SW480 (cell line): Measurements from ENCODE around the gene PGAM2.
A peak's percentile ranks its signal among the peaks of the same experiment; 100 is the strongest.
"Not testable (repeated sequence)": the region's sequence is repeated elsewhere in the genome, so short reads cannot be mapped to it uniquely, and the experiment has no call there.

Source experiments
- DNase-seq: peaks from one replicate; pipeline ENCODE4 v3.0.0-alpha.2; 2016; ENCODE audit warnings: low spot score

PGAM2 gene

GRCh38 chr7:44050121-44050914, 15.0 kb downstream of the PGAM2 start:
- no peak for DNase-seq

- DNase-seq = no peak
Observed at GRCh38 chr7:44048031-44048795, 17.2 kb downstream of the PGAM2 start.

- DNase-seq = no peak
Observed at GRCh38 chr7:44046321-44047061, 18.9 kb downstream of the PGAM2 start.

GRCh38 chr7:44045226-44046014, 19.9 kb downstream of the PGAM2 start:
- DNase-seq = no peak

DNA sequence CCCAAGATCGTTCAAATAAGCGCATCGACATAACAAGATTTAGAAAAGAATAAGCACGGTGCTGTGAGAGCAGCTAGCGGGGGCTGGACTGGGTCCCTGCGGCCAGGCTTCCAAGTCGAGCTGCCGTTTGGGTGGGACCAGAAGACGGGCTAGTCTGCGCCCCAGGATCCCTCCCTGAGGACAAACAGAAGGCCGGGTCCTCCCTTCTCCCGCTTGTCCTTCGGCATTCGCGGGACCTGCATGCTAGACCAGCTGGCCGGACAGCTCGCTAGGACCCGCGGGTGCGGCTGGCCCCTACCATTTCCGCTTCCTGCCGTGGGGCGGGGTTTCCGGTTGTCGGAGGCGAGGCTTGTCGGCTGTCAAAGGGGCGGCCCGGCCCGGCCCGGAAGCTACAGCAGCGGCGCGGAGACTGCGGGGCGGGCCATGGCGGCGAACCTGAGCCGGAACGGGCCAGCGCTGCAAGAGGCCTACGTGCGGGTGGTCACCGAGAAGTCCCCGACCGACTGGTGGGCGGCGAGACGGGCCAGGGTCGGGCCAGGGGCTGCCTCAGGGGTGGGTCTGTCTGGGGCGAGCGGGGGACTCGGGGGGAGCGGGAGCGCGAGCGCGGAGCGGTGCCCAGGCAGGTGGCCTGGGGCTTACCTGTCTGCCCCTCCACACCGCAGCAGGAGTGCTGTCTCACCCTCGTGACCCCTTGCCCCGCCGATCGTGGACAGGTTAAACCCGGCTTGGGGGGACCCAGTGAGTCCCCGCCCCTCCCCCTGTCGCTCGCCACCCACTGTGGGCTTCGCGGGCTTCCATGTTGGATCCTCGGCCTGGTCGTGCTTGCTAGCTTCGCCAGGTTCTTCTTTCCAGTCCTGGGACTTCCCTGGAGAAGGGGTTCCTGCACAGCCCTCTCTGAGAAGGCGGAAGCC, 20.8 kb downstream of the PGAM2 start, which contains the start of gene DBNL:
DBNL (plus strand) TSS at position 388 of the 911 bp plus-strand sequence; CDS start at position 424, 36 bp downstream.
- DNase-seq = peak; percentile 94

DNA sequence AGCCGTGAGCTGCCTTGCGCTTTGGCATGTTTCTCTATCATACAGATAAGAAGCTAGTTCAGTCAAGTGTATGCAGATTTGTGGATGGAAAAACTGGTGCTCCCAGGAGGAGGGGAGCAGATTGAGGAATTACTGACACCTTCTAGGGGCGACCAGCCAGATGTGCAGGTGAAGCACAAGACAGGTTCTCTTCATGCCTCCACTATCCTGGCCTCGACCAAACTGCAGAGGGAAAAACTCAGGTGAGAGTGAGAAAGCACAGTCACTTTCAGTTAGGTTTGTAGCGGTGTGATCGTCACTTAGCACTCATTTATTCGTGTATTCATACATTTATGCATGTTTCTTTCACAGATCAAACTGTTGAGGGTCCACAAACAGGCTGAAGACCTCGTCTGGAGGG, 21.5 kb downstream of the PGAM2 start:
- DNase-seq = no peak

- no peak for DNase-seq
Observed at GRCh38 chr7:44042221-44042620, 23.1 kb downstream of the PGAM2 start.

GRCh38 chr7:44040493-44040891, 24.9 kb downstream of the PGAM2 start:
- DNase-seq = not testable (repeated sequence)

DNA sequence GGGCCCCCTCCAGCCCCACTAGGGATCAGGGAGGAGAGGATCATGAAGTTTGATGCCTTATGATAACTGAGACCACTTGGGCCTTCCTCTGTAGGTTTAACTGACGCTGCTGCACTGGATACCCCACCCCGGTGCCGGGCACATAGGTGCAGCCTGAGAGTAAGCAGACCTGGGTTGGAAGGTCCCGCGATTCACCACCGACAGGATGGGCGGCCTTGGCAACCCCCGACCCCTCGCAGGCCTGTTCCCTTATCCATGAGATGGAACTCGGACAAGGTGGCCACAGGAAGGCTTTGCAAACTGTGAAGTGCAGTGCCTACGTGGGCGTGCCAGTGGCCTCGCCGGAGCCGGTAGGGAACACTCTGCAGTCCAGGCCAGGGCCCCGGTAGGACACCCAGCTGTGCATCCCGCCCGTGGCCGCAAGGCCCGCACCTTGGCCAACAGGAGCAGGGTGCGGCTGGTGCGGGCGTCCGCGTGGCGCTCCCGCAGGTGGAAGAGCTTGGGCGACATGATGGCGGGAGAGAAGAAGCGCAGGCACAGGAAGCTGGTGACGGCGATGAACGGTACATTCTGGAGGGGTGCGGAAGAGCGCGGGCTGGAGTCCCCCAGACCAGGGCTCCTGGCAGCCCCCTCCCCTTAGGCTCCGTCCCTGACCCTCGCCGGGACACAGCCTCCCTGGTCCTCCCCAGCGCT, 25.4 kb downstream of the PGAM2 start:
- DNase-seq = not testable (repeated sequence)

DNA sequence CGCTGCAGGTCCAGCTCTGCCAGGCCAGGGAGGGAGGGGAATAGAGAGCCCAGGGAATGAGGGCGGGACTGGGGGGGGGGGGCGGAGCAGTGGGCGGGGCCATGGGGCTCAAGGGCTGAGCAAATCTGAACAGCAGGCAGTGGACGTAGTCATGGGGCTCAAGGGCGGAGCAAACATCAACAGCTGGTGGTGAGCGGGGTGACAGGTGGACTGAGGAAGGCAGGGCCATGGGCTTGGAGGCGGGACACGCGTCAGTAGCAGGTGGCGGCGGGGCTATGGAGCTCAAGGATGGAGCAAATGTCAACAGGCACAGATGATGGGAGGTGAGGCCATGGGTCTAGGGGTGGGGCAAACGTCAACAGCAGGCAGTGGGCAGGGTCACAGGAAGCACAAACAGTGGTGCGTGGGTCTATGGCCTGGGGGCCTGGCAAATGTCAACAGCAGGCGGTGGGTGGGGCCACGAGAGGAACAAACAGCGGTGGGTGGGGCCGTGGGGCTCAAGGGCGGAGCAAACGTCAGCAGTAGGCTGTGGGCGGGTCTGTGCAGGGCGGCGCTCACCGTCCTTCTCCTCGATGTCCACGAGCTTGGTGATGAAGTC, 26.3 kb downstream of the PGAM2 start:
- DNase-seq = peak; percentile 99

GRCh38 chr7:44038553-44038952, 26.8 kb downstream of the PGAM2 start:
- not testable (repeated sequence) for DNase-seq

GRCh38 chr7:44037951-44038350, 27.4 kb downstream of the PGAM2 start:
- DNase-seq = not testable (repeated sequence)

DNA sequence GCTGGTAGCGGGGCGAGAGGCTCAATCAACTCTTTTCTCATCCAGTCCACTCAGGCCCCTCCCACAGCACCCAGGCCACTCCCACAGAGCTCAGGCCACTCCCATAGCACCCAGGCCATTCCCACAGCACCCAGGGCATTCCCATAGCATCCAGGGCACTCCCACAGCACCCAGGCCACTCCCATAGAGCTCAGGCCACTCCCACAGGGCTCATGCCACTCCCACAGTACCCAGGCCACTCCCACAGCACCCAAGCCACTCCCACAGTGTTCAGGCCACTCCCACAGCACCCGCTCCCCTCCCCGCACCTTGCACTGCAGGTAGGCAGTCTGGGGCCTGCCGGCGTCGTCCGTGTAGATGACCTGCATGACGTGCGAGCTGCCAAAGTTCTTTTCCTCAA, 29.0 kb downstream of the PGAM2 start:
- DNase-seq = peak; percentile 41

- not testable (repeated sequence) for DNase-seq
Observed at GRCh38 chr7:44033971-44034844, 31.2 kb downstream of the PGAM2 start.

GRCh38 chr7:44032031-44032430, 33.3 kb downstream of the PGAM2 start:
- not testable (repeated sequence) for DNase-seq

DNA sequence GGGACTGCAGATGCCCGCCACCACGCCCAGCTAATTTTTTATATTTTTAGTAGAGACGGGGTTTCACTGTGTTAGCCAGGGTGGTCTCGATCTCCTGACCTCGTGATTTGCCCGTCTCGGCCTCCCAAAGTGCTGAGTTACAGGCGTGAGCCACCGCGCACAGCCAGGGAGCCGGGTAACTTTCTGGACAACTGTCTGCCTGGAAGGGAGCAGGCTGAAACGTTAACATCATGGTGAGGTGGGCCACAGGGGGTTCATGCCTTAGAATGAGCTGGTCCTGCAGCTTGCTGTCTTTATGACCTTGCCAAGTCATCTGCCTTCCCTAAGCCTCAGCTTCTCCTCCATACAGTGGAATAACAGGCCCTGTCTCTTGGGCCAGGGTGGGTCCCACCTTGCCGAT, 34.0 kb downstream of the PGAM2 start:
- not testable (repeated sequence) for DNase-seq

DNA sequence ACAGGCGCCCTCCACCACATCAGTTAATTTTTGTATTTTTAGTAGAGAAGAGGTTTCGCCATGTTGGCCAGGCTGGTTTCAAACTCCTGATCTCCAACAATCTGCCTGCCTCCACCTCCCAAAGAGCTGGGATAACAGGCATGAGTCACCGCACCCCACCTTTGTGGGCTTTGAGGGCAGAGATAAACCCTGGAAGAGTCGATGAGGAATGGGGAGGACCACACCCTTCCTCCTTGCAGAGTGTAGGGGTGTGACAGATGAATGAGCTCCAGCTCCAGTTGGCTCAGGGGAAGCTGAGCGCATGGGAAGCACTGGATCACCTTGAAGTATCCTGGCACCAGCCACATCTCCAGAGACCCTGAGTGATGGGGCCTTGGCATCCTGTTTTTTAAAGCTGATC, 35.3 kb downstream of the PGAM2 start:
- not testable (repeated sequence) for DNase-seq

DNA sequence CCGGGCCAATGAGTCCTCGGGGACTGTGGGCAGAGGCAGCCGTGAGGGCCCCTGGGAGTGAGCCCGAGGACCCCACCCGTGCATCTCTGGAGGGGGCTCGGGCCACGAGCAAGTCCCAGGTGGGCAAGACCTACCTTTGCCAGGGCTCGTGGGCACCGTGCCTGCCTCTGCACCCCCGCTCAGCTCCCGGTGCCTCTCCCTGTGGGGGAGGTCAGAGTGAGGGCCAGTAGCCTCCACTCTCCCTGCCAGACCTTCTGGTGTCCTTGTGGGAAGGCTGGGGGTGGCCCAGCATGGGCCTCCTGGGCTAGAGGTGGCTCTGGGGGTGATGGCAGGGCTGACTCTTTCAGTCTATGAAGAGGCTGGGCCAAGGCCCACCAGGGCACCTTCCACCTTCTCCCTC, 35.9 kb downstream of the PGAM2 start:
- DNase-seq = not testable (repeated sequence)
